WTC11 (cell line): ENCODE measurements around the gene TSPAN17. TPM values are rescaled to one million over a fixed set of nuclear protein-coding genes. Genes with fewer than 3 reads are reported as not detected.

ENCODE experiments used
- ATAC-seq: fragments of 200-7000 bp; cut with Tn5 transposase; 2 replicates; pipeline ENCODE4 v1.10.0; 2021; ENCODE audit warnings: mild to moderate bottlenecking, moderate library complexity
- CTCF ChIA-PET: fragments of 300-600 bp; sonication (Branson Sonifier 250); formaldehyde crosslinking; loops from one replicate; lab custom pipeline; 2021; ENCODE audit warnings: antibody characterized with exemption; lab: Charles Lee
- POLR2A ChIA-PET: fragments of 350-600 bp; sonication (Branson Sonifier 250); formaldehyde crosslinking; loops from one replicate; lab custom pipeline; 2021; ENCODE audit warnings: antibody characterized with exemption; lab: Charles Lee
- DNase-seq: peaks from one replicate; pipeline ENCODE4 v3.0.0; 2021; ENCODE audit warnings: low spot score
- H3K27ac Mint-ChIP-seq: 2 replicates; pipeline ENCODE4 v1.8.0; 2021; ENCODE audit warnings: mixed read lengths
- H3K27me3 Mint-ChIP-seq: 2 replicates; pipeline ENCODE4 v1.8.0; 2021; ENCODE audit warnings: low read depth, mild to moderate bottlenecking, moderate library complexity, mixed read lengths
- H3K36me3 Mint-ChIP-seq: 2 replicates; pipeline ENCODE4 v1.8.0; 2021; ENCODE audit warnings: mixed read lengths
- H3K4me1 Mint-ChIP-seq: 2 replicates; pipeline ENCODE4 v1.8.0; 2022; ENCODE audit warnings: mixed read lengths
- H3K4me3 Mint-ChIP-seq: 2 replicates; pipeline ENCODE4 v1.8.0; 2021; ENCODE audit warnings: mild to moderate bottlenecking, moderate library complexity, mixed read lengths
- H3K9me3 Mint-ChIP-seq: 2 replicates; pipeline ENCODE4 v1.8.0; 2021; ENCODE audit warnings: mixed read lengths
- ATF1 ChIP-seq: sonication (generic); formaldehyde crosslinking; IDR thresholded peaks from 2 replicates; pipeline ENCODE4 v1.8.1; 2023; ENCODE audit warnings: mild to moderate bottlenecking, moderate library complexity, missing genetic modification reagents
- CDX4 ChIP-seq: fragments of 250-450 bp; sonication (Bioruptor Pico); IDR thresholded peaks from 2 replicates; pipeline ENCODE4 v1.9.0; 2021; ENCODE audit warnings: moderate library complexity, mild to moderate bottlenecking, inconsistent platforms, borderline replicate concordance
- E2F1 ChIP-seq: sonication (generic); formaldehyde crosslinking; IDR thresholded peaks from 2 replicates; pipeline ENCODE4 v1.8.0; 2022; ENCODE audit warnings: mild to moderate bottlenecking, missing genetic modification reagents
- EMX1 ChIP-seq: fragments of 250-450 bp; sonication (Bioruptor Pico); IDR thresholded peaks from 2 replicates; pipeline ENCODE4 v1.8.0; 2021; ENCODE audit warnings: mild to moderate bottlenecking
- FOXJ3 ChIP-seq: sonication (generic); formaldehyde crosslinking; IDR thresholded peaks from 2 replicates; pipeline ENCODE4 v1.9.0; 2021; ENCODE audit warnings: missing genetic modification reagents, mild to moderate bottlenecking, borderline replicate concordance
- FOXK1 ChIP-seq: sonication (generic); formaldehyde crosslinking; IDR thresholded peaks from 2 replicates; pipeline ENCODE4 v1.8.0; 2022; ENCODE audit warnings: mild to moderate bottlenecking, moderate library complexity, missing genetic modification reagents
- FOXP1 ChIP-seq: sonication (generic); formaldehyde crosslinking; IDR thresholded peaks from 2 replicates; pipeline ENCODE4 v1.8.0; 2022; ENCODE audit warnings: missing genetic modification reagents, mild to moderate bottlenecking, moderate library complexity, borderline replicate concordance
- FOXP4 ChIP-seq: sonication (generic); formaldehyde crosslinking; IDR thresholded peaks from 2 replicates; pipeline ENCODE4 v1.8.0; 2022; ENCODE audit warnings: mild to moderate bottlenecking, missing genetic modification reagents
- GABPB1 ChIP-seq: sonication (generic); formaldehyde crosslinking; IDR thresholded peaks from 2 replicates; pipeline ENCODE4 v1.8.1; 2023; ENCODE audit warnings: mild to moderate bottlenecking, missing genetic modification reagents
- GTF2I ChIP-seq: fragments of 250-450 bp; sonication (Bioruptor Pico); conservative IDR thresholded peaks from 2 replicates; pipeline ENCODE4 v1.4.0; 2021; ENCODE audit warnings: mild to moderate bottlenecking
- JAZF1 ChIP-seq: fragments of 250-450 bp; sonication (Bioruptor Pico); IDR thresholded peaks from 2 replicates; pipeline ENCODE4 v1.9.0; 2021; ENCODE audit warnings: moderate library complexity, mild to moderate bottlenecking, inconsistent platforms
- NFYB ChIP-seq: sonication (generic); formaldehyde crosslinking; conservative IDR thresholded peaks from 2 replicates; pipeline ENCODE4 v1.8.0; 2022; ENCODE audit warnings: low read depth, missing genetic modification reagents
- NR1H2 ChIP-seq: sonication (generic); formaldehyde crosslinking; IDR thresholded peaks from 2 replicates; pipeline ENCODE4 v1.9.0; 2021; ENCODE audit warnings: mild to moderate bottlenecking, moderate library complexity, missing genetic modification reagents
- SMAD3 ChIP-seq: sonication (generic); formaldehyde crosslinking; IDR thresholded peaks from 2 replicates; pipeline ENCODE4 v1.8.0; 2022; ENCODE audit warnings: missing genetic modification reagents, mild to moderate bottlenecking, borderline replicate concordance
- TEAD1 ChIP-seq: sonication (generic); formaldehyde crosslinking; IDR thresholded peaks from 2 replicates; pipeline ENCODE4 v1.8.0; 2022; ENCODE audit warnings: mild to moderate bottlenecking, missing genetic modification reagents
- TP53 ChIP-seq: sonication (generic); formaldehyde crosslinking; IDR thresholded peaks from 2 replicates; pipeline ENCODE4 v1.8.1; 2023; ENCODE audit warnings: mild to moderate bottlenecking, missing genetic modification reagents
- ZNF416 ChIP-seq: fragments of 250-450 bp; sonication (Bioruptor Pico); IDR thresholded peaks from 2 replicates; pipeline ENCODE4 v1.9.0; 2021; ENCODE audit warnings: mild to moderate bottlenecking, inconsistent platforms
- ZNF423 ChIP-seq: fragments of 250-450 bp; sonication (Bioruptor Pico); IDR thresholded peaks from 2 replicates; pipeline ENCODE4 v2.1.2; 2022; ENCODE audit warnings: mild to moderate bottlenecking, moderate library complexity
- total RNA-seq: library from RNA; stranded (reverse); gene quantifications from 3 replicates; pipeline ENCODE4 v1.2.3, GENCODE V29; 2021
- TF ChIP-seq, protein P1 (sequence below): sonication (generic); formaldehyde crosslinking; IDR thresholded peaks from 2 replicates; pipeline ENCODE4 v1.8.1; 2023; ENCODE audit warnings: mild to moderate bottlenecking, missing genetic modification reagents, moderate library complexity
- TF ChIP-seq, protein P2 (sequence below): sonication (generic); formaldehyde crosslinking; IDR thresholded peaks from 2 replicates; pipeline ENCODE4 v1.8.0; 2022; ENCODE audit warnings: mild to moderate bottlenecking, missing genetic modification reagents
- TF ChIP-seq, protein P3 (sequence below): fragments of 250-450 bp; sonication (Bioruptor Pico); IDR thresholded peaks from 2 replicates; pipeline ENCODE4 v2.1.2; 2022; ENCODE audit warnings: mild to moderate bottlenecking, moderate library complexity
- TF ChIP-seq, protein P4 (sequence below): sonication (generic); formaldehyde crosslinking; IDR thresholded peaks from 2 replicates; pipeline ENCODE4 v1.8.1; 2023; ENCODE audit warnings: mild to moderate bottlenecking, moderate library complexity, missing genetic modification reagents

TSPAN17 gene
- total RNA-seq, 1 experiment from 2014 or later, result 47.8 TPM

DNA sequence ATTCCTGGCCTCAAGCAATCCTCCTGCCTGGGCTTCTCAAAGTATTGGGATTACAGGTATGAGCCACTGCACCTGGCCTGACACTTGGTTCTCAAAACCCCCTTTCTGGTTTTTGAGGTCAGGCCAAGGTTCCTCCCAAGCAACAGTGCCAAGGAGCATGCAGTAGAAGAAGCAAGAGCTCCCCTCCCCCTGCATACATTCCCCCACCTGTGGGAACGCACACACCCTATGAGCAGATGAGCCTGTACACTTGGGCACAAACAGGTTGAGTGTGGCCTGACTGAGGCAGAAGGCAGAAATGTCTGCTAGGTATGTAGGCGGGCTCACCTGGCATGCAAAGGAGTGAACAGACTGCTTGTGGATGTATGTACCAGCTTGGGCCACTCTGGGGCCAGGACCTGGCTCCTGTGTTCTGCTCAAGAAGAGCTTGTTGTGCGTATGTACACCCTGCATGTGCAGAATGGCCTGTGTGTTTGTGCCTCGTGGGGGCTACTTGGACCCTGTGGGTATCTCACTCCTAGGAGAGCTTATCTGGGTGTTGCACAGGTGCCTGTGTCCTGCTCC, 39.1 kb upstream of the TSPAN17 start (continued):
- TF ChIP-seq NR1H2 (CRISPR knock-in tag) (no peak), ZNF423 (CRISPR knock-in tag) (no peak), ATF1 (CRISPR knock-in tag) (no peak)
- TF ChIP-seq, protein P1, sequence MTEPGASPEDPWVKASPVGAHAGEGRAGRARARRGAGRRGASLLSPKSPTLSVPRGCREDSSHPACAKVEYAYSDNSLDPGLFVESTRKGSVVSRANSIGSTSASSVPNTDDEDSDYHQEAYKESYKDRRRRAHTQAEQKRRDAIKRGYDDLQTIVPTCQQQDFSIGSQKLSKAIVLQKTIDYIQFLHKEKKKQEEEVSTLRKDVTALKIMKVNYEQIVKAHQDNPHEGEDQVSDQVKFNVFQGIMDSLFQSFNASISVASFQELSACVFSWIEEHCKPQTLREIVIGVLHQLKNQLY, result no peak

DNA sequence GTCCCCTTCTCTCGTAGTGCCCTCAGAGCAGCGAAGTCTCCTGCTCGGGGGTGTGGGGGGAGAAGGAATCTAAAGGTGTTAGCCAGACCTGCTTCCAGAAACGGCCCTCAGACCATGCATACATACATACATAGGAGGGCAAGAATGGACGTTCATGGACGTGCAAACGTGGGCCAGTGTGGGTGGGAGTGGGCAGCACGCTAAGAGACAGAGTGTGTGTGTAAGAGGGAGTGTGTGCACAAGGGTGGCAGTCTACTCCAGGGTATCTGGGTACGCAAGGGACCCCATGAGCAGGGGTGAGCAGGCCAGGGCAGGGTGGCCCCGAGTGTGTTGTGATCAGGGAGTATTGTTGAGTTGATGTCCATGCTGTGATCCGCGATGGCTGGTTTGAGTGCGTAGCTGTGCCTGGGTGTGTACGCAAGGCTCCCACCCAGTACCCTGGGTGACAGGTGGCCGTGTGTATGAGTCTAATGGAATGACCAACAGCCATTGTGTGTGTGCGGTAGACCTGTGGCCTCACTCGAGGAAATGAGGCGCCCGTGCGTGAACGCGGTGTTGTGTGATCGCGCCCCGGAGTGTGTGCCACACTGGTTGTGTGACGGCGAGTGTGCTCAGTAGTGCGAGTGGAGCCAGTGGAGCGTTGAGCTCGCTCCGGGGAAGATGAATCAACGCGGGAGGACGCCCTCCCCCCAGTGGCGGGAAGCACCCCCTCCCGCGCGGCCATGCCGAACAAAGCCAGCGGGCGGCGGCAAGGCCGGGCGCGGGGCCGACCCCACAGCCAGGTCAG, 38.2 kb upstream of the TSPAN17 start:
- no peaks in the 10 kb centered on the region for H3K36me3 Mint-ChIP-seq
- DNase-seq, result no peak
- no peaks in the 10 kb centered on the region for H3K9me3 Mint-ChIP-seq
- CTCF ChIA-PET, result interaction anchor here (0.6 to 1.7 kb wide), 3 partner anchors 13 to 161 kb away, joined by 3 to 11 read pairs (median 3); no protein-coding TSS in a partner anchor
- H3K27ac Mint-ChIP-seq, result peak overlapping the region; percentile 82; the same call in 1 of the 2 replicates
- H3K4me1 Mint-ChIP-seq, result peaks cover 26% of the 10 kb centered on the region
- H3K27me3 Mint-ChIP-seq, result peaks cover 27% of the 10 kb centered on the region
- peak overlapping the region; percentile 91 for H3K4me3 Mint-ChIP-seq
- ATAC-seq, result no peak
- TF ChIP-seq, protein P2, sequence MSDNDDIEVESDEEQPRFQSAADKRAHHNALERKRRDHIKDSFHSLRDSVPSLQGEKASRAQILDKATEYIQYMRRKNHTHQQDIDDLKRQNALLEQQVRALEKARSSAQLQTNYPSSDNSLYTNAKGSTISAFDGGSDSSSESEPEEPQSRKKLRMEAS (CRISPR knock-in tag), result 0 out of 2 replicates have a peak, but pooled peaks have one; percentile 45
- no peak for TF ChIP-seq TP53 (CRISPR knock-in tag)
- TF ChIP-seq, protein P3, sequence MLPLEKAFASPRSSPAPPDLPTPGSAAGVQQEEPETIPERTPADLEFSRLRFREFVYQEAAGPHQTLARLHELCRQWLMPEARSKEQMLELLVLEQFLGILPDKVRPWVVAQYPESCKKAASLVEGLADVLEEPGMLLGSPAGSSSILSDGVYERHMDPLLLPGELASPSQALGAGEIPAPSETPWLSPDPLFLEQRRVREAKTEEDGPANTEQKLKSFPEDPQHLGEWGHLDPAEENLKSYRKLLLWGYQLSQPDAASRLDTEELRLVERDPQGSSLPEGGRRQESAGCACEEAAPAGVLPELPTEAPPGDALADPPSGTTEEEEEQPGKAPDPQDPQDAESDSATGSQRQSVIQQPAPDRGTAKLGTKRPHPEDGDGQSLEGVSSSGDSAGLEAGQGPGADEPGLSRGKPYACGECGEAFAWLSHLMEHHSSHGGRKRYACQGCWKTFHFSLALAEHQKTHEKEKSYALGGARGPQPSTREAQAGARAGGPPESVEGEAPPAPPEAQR, result no peak
- POLR2A ChIA-PET, result interaction anchor here (0.9 kb wide), 1 partner anchor 11 kb away, joined by 3 read pairs; no protein-coding TSS in a partner anchor

DNA sequence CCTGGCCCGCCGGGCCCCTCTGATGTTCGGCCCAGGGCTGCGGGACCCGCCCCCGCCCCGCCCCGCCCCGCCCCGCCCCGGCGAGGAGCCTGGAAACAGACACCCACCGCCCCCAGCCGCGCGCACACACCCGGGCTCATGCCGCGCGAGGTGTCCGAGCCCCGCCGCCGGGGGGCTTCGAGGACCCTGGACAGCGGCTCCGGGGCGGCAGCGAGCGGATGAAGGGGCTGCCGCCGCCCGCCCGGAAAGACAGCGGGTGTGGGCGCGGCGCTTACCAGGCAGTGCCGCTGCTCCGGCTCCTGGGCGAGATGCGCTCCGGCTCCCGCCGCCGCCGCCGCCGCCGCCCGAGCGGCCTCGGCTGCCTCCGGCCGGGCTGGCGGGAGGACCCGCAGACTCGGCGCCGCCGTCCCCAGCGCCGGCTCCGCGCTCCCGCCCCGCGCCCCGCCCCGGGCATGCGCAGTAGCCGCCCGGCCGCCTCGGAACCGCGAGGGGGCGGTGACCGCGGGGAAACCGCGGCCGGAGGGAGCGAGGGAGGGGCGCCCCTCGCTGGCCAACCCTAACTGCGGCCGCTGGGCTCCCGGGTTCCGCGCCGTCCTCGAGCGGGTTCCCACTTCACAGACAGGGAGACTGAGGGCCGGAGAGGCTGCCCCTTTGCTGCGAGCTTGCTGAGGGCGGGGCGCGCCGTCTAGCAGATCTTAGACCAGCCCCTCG, 37.4 kb upstream of the TSPAN17 start, which contains the start of gene GPRIN1:
Gene GPRIN1 (minus strand): TSS at position 433 of the 711 bp plus-strand sequence. CDS start 10,322 bp downstream, outside the sequence.
- POLR2A ChIA-PET, result no interaction called here
- H3K27ac Mint-ChIP-seq, result peak within 1 kb of the TSS; percentile 82; the same call in 1 of the 2 replicates
- CTCF ChIA-PET, result interaction anchor here (0.6 to 1.6 kb wide), 2 partner anchors 14 to 21 kb away, joined by 3 to 6 read pairs; partner anchors contain the start of genes EIF4E1B and SNCB
- no peak for TF ChIP-seq JAZF1 (CRISPR knock-in tag)
- peak; percentile 33; the same call in 1 of the 2 replicates for TF ChIP-seq TEAD1 (CRISPR knock-in tag)
- no peak; the same call in 1 of the 2 replicates for TF ChIP-seq FOXK1
- 0 out of 2 replicates have a peak, but pooled peaks have one; percentile 19 for TF ChIP-seq FOXP1 (CRISPR knock-in tag)
- no peak for TF ChIP-seq NFYB (CRISPR knock-in tag)
- no peak for TF ChIP-seq SMAD3
- no peak for TF ChIP-seq FOXJ3 (CRISPR knock-in tag)
- TF ChIP-seq GTF2I (CRISPR knock-in tag), result peak; percentile 65; the same call in 1 of the 2 replicates
- TF ChIP-seq E2F1 (CRISPR knock-in tag), result no peak
- no peak for TF ChIP-seq ZNF416 (CRISPR knock-in tag)
- TF ChIP-seq GABPB1 (CRISPR knock-in tag), result no peak
- TF ChIP-seq, protein P4, sequence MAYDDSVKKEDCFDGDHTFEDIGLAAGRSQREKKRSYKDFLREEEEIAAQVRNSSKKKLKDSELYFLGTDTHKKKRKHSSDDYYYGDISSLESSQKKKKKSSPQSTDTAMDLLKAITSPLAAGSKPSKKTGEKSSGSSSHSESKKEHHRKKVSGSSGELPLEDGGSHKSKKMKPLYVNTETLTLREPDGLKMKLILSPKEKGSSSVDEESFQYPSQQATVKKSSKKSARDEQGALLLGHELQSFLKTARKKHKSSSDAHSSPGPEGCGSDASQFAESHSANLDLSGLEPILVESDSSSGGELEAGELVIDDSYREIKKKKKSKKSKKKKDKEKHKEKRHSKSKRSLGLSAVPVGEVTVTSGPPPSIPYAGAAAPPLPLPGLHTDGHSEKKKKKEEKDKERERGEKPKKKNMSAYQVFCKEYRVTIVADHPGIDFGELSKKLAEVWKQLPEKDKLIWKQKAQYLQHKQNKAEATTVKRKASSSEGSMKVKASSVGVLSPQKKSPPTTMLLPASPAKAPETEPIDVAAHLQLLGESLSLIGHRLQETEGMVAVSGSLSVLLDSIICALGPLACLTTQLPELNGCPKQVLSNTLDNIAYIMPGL (CRISPR knock-in tag), result peak; percentile 36; the same call in 1 of the 2 replicates
- TF ChIP-seq FOXP4 (CRISPR knock-in tag), result no peak
- no peak for TF ChIP-seq EMX1
- TF ChIP-seq CDX4 (CRISPR knock-in tag), result no peak

More for the DNA sequence above, 37.4 kb upstream of the TSPAN17 start, which contains the start of gene GPRIN1:
- DNase-seq (peak; percentile 66), ATAC-seq (peak; percentile 74)
- Mint-ChIP-seq H3K27me3 (peaks cover 31% of the 10 kb centered on the region), H3K4me1 (peaks cover 26% of the 10 kb centered on the region), H3K36me3 (no peaks in the 10 kb centered on the region), H3K4me3 (peak within 1 kb of the TSS; percentile 91), H3K9me3 (no peaks in the 10 kb centered on the region)
